A673 (cell line): ENCODE measurements around the gene TES.

Experiments
- EZH2 ChIP-seq: fragments of 200-600 bp; sonication (generic); IDR thresholded peaks from 2 replicates; pipeline ENCODE4 v1.6.1; 2017; ENCODE audit warnings: borderline replicate concordance, low read depth, mild to moderate bottlenecking, mixed read lengths, antibody characterized with exemption, low read length; ENCODE audit not compliant: poor library complexity, severe bottlenecking
- TF ChIP-seq, protein P1 (sequence below): fragments of 300-800, 200-600 bp; sonication (generic); conservative IDR thresholded peaks from 2 replicates; pipeline ENCODE4 v1.5.1; 2017; ENCODE audit warnings: low read depth, mild to moderate bottlenecking, antibody characterized with exemption, low read length, moderate library complexity, mixed read lengths

DNA sequence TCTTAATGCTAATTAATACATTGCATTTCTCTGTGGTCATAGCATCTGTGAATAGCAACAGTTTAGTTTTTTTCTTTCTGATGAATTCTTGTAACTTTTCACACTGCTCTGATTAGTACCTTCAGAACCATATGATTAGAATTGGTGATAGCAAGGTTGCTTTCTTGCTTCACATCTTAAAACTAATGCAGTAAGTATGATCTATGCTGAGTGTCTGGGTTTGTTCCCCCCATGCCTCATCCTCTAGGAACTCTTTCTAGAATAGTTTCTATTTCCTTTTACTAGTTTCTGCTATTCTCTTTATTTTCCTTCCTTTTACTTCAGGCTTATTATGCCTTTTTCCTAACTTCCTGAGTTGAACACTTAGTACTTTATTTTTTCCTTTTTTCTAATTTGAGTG lies 32.4 kb downstream of the TES start:
- TF ChIP-seq EZH2: no peak
- TF ChIP-seq, protein P1, sequence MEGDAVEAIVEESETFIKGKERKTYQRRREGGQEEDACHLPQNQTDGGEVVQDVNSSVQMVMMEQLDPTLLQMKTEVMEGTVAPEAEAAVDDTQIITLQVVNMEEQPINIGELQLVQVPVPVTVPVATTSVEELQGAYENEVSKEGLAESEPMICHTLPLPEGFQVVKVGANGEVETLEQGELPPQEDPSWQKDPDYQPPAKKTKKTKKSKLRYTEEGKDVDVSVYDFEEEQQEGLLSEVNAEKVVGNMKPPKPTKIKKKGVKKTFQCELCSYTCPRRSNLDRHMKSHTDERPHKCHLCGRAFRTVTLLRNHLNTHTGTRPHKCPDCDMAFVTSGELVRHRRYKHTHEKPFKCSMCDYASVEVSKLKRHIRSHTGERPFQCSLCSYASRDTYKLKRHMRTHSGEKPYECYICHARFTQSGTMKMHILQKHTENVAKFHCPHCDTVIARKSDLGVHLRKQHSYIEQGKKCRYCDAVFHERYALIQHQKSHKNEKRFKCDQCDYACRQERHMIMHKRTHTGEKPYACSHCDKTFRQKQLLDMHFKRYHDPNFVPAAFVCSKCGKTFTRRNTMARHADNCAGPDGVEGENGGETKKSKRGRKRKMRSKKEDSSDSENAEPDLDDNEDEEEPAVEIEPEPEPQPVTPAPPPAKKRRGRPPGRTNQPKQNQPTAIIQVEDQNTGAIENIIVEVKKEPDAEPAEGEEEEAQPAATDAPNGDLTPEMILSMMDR: no peak
